HG03196 (cell line): ENCODE data around the gene SUN2.

Experiments
- ATAC-seq: cut with Tn5 transposase; IDR thresholded peaks from one replicate; pipeline ENCODE4 v1.9.1; 2021; ENCODE audit not compliant: unreplicated experiment

Gene SUN2

DNA sequence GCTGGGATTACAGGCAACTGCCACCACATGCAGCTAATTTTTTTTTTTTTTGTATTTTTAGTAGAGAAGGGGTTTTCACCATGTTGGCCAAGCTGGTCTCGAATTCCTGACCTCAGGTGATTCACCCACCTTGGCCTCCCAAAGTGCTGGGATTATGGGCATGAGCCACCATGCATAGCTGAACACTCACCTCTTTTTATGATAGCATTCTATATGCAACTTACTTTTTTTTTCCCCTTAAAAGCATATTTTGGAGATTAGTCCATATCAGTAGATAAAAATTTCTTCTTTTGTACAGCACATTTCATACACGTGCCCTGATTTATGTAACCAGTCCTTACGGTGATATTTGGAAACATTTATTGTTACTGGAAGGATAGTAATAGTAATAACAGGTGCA, 35.4 kb downstream of the SUN2 start:
- ATAC-seq: no peak

DNA sequence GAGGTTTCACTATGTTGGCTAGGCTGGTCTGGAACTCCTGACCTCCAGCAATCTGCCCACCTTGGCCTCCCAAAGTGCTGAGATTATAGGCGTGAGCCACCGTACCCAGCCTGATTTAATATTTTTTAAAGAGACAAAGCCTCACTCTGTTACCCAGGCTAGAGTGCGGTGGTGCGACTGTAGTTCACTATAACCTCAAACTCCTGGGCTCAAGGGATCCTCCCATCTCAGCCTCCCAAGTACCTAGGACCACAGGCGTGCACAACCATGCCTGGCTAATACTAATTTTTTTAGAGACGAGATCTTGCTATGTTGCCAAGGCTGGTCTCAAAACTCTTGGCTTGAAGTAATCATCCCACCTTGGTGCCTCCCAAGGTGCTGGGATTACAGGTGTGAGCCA, 36.6 kb downstream of the SUN2 start:
- no peak for ATAC-seq

DNA sequence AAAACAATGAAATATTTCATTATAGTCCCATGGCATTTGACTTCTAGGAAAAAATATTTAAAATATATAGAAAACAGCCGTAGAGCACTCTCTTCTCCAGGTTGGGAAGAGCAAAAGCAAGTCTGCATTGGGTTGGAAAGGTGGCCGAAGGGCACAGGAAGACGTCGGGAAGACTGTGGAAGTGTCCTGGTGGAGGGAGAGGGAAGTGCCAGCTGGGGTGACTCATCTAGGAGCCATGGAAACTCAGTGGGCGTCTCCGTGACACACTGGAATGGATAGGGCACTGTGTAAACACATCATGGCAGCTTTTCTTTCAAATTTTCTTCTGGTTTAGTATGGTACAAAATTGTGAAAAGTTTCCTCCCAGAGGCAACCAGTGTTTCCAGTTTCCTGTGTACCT, 37.4 kb downstream of the SUN2 start:
- ATAC-seq: no peak

DNA sequence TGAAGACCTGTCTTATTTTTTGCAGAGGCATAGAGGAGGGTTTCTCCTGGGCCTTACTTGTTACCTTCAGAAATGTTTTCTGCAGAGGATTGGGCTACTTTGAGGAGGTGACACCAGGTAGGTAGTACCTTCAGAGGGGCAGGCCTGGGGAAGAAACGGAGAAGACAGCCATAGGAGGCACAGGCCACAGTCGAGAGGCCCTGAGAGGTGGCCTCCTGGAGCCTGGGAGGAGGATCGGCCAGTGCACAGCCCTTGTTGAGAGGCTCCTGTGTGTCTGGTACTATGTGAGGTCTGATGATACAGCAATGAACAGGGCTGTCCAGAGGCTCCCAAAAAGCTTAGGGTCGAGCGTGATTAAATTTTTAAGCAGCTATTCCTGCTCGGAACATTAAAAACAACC, 38.6 kb downstream of the SUN2 start:
- no peak for ATAC-seq

DNA sequence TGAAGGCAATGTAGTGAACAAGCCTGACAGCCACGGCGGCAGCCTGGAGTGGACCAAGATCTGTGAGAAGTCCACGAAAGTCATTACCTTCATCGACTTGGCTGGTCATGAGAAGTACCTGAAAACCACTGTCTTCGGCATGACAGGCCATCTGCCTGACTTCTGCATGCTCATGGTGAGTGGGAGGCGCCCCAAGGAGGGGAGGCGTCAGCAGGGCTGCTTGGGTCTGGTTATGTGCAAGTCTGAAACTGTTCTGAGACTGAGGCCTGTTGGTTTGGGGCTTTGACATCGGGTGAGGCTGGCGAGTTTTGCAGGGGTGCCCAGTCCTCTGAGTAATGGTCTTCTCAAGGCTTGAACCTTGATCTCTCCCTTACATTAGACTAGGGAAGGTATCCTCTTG, 39.0 kb downstream of the SUN2 start:
- no peak for ATAC-seq

DNA sequence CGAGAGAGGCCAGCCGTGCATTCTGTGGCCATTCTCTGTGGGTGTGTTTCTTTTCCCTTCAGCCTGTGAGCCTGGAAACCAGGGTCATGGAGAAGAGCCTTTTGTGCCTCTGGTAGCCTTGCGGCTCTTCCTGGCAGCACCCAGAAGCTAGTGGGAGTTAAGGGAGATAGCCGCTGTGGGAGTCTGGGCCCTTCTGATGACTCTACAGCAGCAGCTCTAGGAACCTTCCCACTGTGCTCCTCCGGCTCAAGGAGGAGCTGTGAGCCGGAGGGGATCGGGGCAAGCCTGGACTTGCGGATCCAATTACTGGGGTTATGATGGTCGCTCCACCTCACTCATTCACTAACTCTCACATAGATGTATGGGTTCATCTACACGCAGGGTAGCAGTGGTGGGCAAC, 39.5 kb downstream of the SUN2 start:
- no peak for ATAC-seq

DNA sequence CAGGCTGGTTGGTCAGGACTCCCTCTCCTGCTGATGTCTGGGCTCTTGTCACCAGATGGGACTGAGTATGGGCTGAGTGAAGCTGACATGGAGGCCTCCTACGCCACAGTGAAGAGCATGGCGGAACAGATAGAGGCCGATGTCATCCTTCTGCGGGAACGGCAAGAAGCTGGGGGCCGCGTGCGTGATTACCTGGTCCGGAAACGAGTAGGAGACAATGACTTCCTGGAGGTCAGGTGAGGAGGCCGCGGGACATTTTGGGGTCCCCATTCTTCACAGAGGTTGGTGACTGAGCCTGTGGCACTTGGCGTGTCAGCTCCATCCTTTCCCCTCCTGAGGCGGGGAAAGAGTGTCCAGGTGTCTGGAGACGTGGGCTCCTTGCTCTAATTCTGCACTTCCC, 39.9 kb downstream of the SUN2 start:
- ATAC-seq: no peak

DNA sequence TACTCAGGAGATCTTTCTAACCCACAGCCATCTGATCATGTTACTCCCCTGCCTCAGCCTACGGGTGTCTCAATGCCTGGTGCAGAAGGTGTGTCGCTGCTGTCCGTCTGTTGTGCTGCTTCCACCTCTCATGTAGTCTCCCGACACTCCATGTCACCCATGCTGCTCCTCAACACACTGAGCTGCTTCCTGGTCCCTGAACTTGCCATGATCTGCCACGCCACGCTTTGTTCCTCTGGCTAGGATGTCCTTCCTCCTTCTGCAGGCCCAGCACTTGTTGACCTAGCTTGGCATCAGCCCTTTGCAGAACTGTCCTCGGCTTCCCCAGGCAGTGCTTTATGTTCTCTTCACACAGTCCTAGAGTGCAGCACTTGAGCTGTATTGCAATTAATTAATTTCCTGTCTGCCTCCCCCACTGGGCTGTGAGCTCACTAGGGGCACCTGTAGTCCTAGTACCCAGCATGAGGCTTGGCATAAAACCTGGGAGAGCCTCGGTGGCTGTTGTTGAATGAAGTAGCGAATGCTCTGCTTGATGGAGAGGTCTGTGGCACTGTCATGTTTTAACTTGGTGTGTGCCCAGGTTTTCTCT, 40.5 kb downstream of the SUN2 start:
- no peak for ATAC-seq

DNA sequence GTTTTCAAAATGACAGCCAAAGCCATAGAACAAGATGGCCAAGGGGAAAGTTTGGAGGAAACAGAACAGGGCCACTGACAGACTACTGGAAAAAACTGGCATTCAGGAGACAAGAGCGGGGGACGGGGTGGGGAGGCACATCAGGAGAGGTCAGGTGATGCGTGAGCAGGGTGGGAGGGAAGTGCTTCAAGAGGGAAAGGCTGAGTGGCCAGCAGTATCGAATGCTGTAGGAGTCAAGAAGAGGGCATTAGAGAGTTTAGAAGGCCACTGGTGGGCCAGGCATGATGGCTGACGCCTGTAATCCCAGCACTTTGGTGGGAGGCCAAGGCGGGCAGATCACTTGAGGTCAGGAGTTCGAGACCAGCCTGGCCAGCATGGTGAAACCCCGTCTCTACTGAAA, 41.9 kb downstream of the SUN2 start:
- ATAC-seq: no peak

DNA sequence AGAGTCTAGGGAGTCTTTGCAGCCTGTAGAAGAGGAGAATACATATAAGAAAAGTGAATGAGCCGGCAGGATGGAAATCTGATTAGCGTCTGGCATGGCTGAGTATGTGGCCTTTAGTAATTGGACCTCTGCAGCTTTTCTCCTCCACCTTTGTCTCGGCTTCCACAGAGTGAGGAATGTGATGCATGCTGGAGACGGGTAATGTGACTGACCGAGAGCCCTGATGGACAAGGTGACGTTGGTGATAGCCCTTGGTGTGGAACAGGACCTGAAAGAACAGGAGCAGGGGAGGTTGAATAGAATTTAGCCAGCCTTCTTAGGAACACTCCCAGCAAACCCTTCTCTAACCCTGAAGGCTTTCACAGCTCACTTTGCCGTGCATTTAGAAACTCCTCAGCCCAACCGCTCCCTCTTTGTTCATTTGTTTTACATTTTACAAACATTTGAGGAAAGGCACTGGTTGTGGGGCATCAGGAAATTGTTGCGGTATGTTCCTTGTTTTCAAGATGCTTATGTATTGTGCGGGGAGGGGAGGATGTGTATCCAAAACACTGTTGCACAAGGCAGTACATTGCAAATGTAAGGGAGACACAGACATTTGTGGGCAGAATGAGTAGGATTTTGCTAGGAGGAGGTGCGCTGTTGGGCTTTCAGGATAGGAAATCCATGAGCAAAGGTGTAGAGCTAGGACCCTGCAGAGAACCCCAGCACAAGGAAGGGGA, 43.2 kb downstream of the SUN2 start:
- ATAC-seq: no peak

DNA sequence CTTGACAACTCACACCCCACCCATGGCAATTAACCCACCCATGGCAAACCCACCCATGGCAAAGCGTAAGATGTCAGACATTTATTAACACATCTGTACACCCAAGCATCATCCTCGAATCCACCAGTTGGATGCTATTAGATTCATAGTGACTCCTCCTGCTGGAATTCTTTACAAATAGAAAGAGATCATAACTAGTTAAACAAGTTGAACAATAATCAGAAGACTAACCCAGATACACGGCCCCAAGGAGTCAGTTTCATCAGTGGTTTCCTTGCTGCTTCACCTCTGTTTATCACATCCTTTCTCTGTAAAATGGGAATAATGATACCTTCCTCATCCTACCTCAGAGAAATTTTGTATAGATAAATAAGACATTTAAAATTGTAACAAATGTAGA, 44.9 kb downstream of the SUN2 start:
- no peak for ATAC-seq

DNA sequence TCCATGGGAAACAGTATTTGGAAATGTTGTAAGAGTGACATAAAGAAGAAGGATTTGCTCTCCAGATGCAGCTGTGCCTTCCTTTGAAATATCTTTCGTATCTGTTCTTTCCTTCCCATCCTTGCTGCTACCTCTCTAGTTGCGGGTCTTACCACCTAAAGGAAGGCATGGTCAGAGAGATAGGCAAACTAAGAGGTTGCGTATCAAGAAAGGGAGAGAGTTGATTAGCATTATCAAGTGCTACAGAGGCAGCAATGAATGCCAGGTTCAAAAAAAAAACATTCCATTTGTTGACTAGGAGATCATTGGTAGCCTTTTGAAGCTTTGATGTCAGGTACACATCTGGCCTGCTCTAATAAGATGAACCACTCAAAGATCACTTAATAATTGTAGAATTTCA, 45.4 kb downstream of the SUN2 start:
- ATAC-seq: no peak

DNA sequence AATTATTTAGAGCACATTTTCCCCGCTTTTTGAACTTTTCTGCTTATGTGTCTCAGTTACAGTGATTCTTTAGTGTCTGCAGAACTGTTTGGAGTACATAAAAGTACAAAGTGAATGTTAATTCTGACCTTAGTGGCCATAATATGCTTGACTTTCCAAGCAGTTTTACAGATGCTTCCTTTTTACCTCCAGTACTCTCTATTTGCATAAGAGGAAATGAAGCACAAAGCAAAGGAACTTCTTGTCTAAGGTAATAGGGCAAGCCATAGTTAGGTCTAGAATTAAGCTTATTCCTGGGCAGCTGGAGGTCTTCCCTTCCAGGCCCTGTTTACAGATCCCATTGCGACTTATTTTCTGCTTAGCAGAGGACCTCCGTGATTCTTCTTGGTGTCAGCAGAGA, 46.5 kb downstream of the SUN2 start:
- ATAC-seq: no peak

DNA sequence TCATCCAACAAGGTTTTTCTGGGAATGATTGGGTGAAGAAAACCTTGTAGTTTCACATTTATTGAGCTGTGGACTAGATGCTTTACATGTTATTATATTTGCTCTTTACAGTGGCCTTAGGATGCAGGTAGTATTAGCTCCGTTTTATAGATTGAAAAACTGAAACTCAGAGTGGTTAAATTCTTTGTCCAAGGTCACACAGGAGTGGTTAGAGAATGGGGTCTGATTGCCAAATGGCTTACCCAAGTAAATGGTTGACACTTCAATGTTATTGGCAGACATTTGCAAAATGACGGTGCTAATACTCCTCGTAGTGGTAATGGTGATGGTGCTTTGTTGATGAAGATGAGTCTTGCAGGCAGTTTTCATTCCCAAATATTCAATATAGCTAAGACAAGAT, 47.8 kb downstream of the SUN2 start:
- ATAC-seq: no peak

DNA sequence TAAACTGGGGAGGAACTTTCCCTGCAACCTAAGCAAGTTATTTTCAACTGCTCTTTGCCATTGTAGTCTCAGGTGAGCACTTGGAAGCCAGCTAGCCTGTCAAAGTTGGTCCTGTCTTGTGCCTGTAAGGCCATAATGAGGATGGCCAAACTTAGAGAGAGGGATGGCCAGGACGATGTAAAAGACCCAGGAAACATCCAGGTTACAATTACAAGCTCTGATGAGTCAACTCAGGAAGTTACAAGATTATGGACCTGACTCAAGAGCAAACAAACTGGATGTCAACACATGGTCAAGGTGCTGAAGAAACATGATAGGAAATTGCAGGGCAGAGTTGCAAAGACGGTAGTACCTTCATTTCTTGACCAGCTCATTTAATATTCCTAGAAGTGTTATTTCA, 48.5 kb downstream of the SUN2 start:
- no peak for ATAC-seq

DNA sequence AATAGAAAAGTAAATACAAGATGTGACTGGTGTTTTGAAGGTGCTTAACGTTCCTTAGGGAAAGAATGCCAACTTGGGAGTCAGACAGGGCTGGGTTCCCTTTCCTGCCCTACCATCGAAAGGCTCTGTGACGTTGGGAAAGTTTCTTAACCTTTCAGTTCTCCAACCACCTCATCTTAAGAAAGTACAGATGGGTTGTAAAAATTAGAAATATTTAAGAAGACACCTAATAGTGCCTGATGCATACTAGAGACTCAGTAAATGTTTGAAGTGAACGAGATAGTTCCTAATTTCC, 49.0 kb downstream of the SUN2 start:
- ATAC-seq: no peak

DNA sequence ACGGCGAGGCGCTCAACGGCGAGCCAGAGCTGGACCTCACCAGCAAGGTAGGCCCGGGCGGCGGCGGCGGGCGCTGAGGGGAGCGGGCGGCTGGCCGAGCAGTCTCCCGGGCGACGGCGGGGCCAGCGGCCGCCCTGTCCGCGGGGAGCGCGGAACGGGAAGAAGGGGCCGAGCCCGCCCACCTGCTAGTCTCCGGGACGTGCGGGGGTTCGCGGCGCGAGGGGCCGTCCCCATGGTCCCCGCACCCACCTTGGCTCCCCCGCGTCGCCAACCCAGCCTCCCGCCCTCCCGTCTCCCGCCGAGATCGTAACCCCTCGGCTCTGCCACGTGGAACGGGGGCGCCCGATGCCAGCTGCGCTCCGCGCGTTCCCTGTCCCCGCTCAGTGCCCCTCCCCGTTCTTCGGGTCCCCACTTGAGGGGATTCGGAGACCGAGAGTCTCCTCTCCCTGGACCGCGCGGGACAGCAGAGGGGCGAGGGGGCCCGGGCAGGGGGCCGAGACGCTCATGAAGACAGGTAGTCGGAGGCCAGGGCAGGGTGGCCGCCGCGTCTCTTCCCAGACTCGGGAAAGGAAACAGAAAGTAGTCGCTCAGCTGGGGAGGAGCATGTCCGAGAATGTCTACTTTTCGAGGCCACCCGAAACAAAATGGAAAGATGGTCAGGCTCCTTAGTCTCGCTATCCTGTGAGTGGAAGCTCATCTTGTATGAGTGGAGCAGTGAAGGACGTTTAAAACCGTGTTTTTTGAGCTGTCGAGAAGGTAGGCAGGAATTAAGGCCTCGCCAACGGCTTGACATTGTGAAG, 49.5 kb downstream of the SUN2 start:
- peak; percentile 3 for ATAC-seq

DNA sequence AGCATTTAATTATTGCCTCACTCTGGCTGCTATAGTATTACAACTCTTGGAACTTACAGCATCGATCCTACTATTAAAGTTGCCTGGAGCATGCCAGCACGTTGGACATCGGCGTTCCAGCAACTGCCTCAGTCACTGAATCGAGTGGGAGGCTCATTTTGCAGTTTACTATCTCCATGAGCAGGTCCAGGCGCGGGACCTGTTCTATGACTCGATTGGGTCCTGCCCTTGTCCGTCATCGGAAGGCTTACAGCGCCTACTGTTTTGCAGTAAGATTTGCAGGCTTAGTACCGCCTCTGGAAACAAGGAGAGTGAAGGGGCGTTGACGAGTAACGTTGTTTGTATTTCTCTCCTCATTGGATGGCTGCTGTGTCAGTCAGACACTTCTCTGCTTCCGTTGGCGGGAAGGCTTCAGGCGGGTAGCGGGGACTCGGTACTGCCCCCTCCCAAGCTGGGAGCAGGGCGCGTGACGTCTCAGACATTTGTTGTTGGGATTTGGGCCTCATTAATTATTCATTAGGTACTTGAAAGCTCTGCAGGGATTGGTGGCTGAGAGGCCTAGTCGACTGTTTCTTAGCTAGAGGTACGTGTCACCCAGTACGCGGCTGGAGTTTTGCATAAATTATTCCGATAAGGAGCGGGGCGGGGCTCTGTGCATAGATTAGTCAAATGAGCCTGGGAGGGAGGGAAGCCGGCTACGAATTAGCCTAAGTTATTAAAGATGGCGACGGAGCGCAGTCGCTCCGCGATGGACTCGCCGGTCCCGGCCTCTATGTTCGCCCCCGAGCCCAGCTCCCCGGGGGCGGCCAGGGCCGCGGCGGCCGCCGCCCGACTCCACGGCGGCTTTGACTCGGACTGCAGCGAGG, 50.3 kb downstream of the SUN2 start, which contains the start of gene GTPBP1:
TSS of gene GTPBP1 (plus strand) at position 710 of the 866 bp plus-strand sequence. CDS start at position 722, 12 bp downstream.
- ATAC-seq: peak; percentile 65

DNA sequence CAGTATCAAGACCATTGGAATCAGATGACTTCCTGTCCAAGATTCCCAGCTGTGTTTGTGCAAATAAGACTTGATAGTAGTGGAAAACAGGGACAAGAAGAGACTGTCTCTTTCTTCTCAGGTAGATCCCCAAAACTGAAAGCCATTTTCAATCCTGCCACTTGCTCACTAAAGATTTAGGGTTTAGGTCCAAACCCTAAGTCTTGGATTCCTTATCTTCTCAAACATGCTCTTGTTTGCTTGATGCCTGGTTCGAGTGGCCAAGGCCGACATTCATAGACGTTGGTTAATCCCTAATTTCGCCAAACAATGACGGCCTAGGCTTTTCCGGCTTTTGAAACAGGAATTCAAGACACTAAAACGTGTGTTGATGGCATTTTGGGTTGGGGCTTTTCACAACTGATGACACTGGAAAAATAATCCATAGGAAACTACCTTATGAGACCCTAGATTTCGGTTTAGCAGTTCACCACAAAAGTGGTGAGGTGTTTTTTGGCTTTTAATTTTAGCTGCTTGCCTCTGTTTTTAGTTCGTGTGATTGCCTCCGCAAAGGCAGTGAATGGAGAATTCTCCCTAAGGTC, 51.1 kb downstream of the SUN2 start:
- ATAC-seq: no peak

DNA sequence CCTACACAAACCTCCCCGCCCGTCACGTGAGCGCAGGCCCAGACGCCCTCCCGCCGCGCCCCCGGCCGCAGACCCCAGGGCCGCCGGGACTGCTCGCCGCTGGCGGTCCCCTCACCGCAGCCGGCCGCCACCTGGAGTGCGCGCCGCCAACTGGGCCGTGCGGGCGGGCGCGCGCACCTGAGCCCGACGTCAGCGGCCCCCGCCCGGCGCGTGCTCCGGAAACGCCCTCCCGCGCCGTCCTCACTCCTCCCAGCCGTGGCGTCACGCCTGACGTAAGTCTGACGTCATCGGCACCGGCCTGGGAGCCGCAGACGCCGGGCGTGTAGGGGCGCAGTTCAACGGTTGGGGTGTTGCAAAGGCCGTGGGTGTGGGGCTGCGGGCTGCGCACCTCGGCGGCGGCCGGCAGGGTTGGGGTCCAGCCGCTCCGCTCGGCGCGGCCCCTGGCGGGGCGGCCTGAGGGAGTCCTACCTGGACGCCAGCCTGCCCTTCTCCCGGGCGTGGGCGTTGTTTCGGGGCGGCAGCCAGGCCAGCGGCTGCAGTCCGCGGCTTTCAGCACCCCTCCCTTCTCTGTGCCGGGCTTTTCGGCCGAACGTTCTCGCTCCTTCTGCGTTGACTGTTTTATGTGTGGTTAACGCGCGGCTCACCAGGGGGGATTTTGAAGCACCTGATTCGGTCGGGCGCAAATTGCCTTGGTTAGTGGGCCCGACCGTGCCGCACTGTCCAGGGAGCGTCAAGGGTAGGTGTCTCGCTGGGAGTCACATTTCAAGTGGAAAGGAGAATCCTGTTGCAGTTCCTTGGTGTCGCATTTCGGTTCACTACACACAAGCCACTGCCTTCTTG, 54.8 kb downstream of the SUN2 start, which contains the start of gene JOSD1:
TSS of gene JOSD1 (minus strand) at position 155 of the 840 bp plus-strand sequence. CDS start 956 bp downstream, outside the sequence.
- peak; percentile 34 for ATAC-seq
